HEK293T (cell line): ENCODE results near the gene OR51E1.

Experiments used
- CTCF ChIA-PET: fragments of 350-600 bp; formaldehyde crosslinking; extraction: SDS; loops from one replicate; lab custom pipeline; 2021; ENCODE audit warnings: antibody characterized with exemption, inconsistent platforms; lab: Yijun Ruan, JAX
- POLR2A ChIA-PET: fragments of 350-600 bp; formaldehyde crosslinking; extraction: SDS; loops from one replicate; lab custom pipeline; 2020; ENCODE audit warnings: antibody characterized with exemption, inconsistent platforms; lab: Yijun Ruan, JAX
- DNase-seq: peaks from one replicate; pipeline ENCODE4 v3.0.0; 2012; ENCODE audit warnings: mixed read lengths; ENCODE audit errors: extremely low spot score
- ARNT ChIP-seq: fragments of 450-650 bp; IDR thresholded peaks from 2 replicates; pipeline ENCODE4 v1.6.1; 2017; ENCODE audit warnings: mild to moderate bottlenecking
- BHLHE40 ChIP-seq: fragments of 450-650 bp; IDR thresholded peaks from 2 replicates; pipeline ENCODE4 v1.6.1; 2016; ENCODE audit warnings: mild to moderate bottlenecking, moderate library complexity, borderline replicate concordance
- CTBP1 ChIP-seq: fragments of 450-650 bp; IDR thresholded peaks from 2 replicates; pipeline ENCODE4 v1.6.1; 2016; ENCODE audit warnings: borderline replicate concordance
- ELF4 ChIP-seq: fragments of 450-650 bp; IDR thresholded peaks from 2 replicates; pipeline ENCODE4 v1.6.1; 2017; ENCODE audit warnings: antibody characterized with exemption
- FOXA1 ChIP-seq: fragments of 450-650 bp; IDR thresholded peaks from 2 replicates; pipeline ENCODE4 v1.6.1; 2016; ENCODE audit warnings: mild to moderate bottlenecking
- FOXK2 ChIP-seq: fragments of 450-650 bp; IDR thresholded peaks from 2 replicates; pipeline ENCODE4 v1.6.1; 2016; ENCODE audit warnings: mild to moderate bottlenecking
- FOXM1 ChIP-seq: fragments of 450-650 bp; IDR thresholded peaks from 2 replicates; pipeline ENCODE4 v1.6.1; 2017; ENCODE audit warnings: mild to moderate bottlenecking, borderline replicate concordance
- HDGF ChIP-seq: fragments of 450-650 bp; IDR thresholded peaks from 2 replicates; pipeline ENCODE4 v1.6.1; 2017; ENCODE audit warnings: antibody characterized with exemption, borderline replicate concordance
- L3MBTL2 ChIP-seq: fragments of 450-650 bp; conservative IDR thresholded peaks from 2 replicates; pipeline ENCODE4 v1.6.1; 2016; ENCODE audit warnings: mild to moderate bottlenecking
- LEF1 ChIP-seq: fragments of 450-650 bp; IDR thresholded peaks from 2 replicates; pipeline ENCODE4 v1.6.1; 2017; ENCODE audit warnings: mild to moderate bottlenecking, borderline replicate concordance
- NFRKB ChIP-seq: fragments of 450-650 bp; IDR thresholded peaks from 2 replicates; pipeline ENCODE4 v1.6.1; 2016; ENCODE audit warnings: mild to moderate bottlenecking, moderate library complexity
- SP1 ChIP-seq: fragments of 450-650 bp; IDR thresholded peaks from 2 replicates; pipeline ENCODE4 v1.6.1; 2017
- SUZ12 ChIP-seq: fragments of 450-650 bp; IDR thresholded peaks from 2 replicates; pipeline ENCODE4 v1.6.1; 2016; ENCODE audit warnings: mild to moderate bottlenecking
- TARDBP ChIP-seq: fragments of 450-650 bp; IDR thresholded peaks from 2 replicates; pipeline ENCODE4 v1.6.1; 2016
- ZNF384 ChIP-seq: fragments of 450-650 bp; IDR thresholded peaks from 2 replicates; pipeline ENCODE4 v1.6.1; 2016
- TF ChIP-seq, protein P1 (sequence below): fragments of 450-650 bp; IDR thresholded peaks from 2 replicates; pipeline ENCODE4 v1.6.1; 2016

OR51E1 gene

DNA sequence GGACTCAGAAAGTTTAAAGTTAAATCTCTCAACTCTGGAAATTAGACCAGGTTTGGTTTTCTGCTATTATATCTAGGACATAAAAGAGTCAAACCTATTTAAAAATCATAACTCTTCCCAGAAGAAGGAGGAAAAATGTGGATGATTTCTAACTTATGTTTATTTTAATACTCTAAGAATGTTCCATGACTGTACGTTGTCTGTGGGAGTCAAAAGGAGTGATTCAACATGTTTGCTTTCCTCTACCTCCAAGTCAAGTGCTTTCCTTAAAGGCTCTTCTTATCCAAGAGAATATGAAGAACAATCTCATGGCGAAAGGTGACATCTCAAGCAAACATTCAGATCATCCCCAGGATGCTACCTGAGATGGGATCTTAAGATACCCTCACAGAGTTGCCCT, 21.6 kb downstream of the OR51E1 start:
- TF ChIP-seq SUZ12 (no peak), BHLHE40 (no peak), FOXM1 (no peak), ELF4 (no peak), LEF1 (no peak), SP1 (no peak), NFRKB (no peak), ZNF384 (no peak), ARNT (no peak)
- ChIA-PET POLR2A (no interaction called here), CTCF (no interaction called here)
- no peak for DNase-seq

DNA sequence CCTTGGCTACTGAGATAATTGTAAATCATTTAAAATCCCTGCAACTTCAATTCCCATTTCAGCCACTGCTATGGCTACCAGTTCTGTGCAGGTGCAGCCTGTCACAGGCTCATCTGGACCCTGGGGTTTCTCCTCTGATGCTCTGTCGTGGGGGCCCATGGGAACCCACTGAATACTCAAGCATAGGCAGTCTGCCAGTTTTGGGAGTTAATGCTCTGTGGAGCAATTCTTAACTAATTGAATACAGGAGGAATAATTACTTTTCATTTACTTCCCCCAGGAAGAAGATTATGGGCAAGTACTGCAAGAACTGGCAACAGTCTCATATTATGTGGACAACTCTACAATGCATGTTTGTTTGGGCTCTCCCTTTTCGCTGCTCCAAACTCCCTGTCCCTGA, 28.0 kb downstream of the OR51E1 start:
- no peak for DNase-seq
- CTCF ChIA-PET: no interaction called here
- POLR2A ChIA-PET: no interaction called here
- no peak for TF ChIP-seq SP1
- TF ChIP-seq TARDBP: no peak
- no peak for TF ChIP-seq ARNT
- TF ChIP-seq SUZ12: no peak
- TF ChIP-seq NFRKB: no peak
- TF ChIP-seq ZNF384: no peak
- no peak for TF ChIP-seq BHLHE40
- TF ChIP-seq L3MBTL2: no peak
- TF ChIP-seq LEF1: no peak
- no peak for TF ChIP-seq HDGF
- TF ChIP-seq, protein P1, sequence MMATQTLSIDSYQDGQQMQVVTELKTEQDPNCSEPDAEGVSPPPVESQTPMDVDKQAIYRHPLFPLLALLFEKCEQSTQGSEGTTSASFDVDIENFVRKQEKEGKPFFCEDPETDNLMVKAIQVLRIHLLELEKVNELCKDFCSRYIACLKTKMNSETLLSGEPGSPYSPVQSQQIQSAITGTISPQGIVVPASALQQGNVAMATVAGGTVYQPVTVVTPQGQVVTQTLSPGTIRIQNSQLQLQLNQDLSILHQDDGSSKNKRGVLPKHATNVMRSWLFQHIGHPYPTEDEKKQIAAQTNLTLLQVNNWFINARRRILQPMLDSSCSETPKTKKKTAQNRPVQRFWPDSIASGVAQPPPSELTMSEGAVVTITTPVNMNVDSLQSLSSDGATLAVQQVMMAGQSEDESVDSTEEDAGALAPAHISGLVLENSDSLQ: no peak
- TF ChIP-seq FOXA1: no peak
- TF ChIP-seq FOXM1: no peak

DNA sequence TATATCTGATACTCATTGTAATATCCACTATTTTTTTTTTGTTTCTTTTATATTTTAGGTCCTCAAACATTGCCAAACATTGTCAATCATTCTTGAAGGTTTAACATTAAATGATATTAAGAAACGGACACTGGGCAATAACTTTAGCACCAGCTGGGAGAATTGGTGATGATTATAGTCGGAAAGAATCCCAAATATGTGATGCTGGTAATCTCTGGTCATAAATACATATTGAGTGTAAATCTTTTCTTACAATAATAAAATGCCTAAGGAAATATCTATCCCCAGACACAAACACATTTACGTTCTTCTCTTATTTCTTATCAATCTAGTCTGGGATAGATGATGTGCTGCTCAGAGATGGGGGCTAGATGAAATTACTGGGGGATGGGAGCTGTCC, 28.7 kb downstream of the OR51E1 start:
- ChIA-PET POLR2A (no interaction called here), CTCF (no interaction called here)
- DNase-seq: no peak
- TF ChIP-seq ZNF384: no peak
- no peak for TF ChIP-seq ARNT
- TF ChIP-seq CTBP1: no peak
- no peak for TF ChIP-seq FOXM1
- TF ChIP-seq LEF1: no peak
- TF ChIP-seq SUZ12: no peak
- no peak for TF ChIP-seq HDGF
- TF ChIP-seq FOXK2: no peak
- no peak for TF ChIP-seq FOXA1
- TF ChIP-seq BHLHE40: no peak
- TF ChIP-seq, protein P1: no peak
- TF ChIP-seq NFRKB: no peak
- no peak for TF ChIP-seq L3MBTL2
- TF ChIP-seq TARDBP: no peak
- no peak for TF ChIP-seq SP1

DNA sequence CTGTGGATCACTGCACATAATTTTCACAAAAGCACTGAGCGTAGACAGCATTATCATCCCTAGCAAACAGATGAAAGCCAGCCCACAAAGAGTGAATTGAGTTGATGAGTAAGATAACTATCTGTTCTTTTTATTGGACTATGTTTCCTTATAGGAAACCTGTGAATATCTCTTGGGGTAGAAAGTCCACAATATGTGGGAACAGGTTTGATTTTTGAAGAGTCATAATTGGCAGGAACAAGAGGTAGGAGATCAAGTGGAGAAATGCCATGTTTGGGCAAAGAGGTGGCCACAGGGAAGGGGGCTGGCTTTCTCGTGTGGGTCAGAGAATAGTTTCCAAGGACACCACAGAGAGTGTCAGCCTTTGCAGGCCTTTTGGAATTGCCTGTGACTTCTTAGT, 30.0 kb downstream of the OR51E1 start:
- CTCF ChIA-PET: no interaction called here
- TF ChIP-seq L3MBTL2 (no peak), FOXK2 (no peak), ELF4 (no peak), CTBP1 (no peak), FOXM1 (no peak), BHLHE40 (no peak), HDGF (no peak), ARNT (no peak)
- TF ChIP-seq, protein P1: no peak

DNA sequence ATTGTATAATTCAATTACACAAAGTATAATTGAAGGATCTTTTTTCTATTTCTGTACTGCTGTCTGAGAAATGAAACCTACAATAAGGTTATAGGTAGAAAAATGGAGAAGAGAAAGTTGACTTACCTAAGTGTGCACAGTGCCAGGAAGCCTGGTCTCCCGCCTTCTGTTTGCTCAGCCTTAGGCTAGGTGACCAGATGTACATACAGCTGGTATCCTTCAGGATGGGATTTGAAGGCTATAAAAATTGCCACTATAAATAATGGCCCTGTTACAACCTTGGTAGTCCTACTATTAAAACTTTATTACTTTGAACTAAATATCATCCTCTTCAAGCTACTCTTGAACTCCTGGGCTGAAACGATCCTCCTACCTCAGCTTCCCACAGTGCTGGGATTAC, 34.2 kb downstream of the OR51E1 start:
- TF ChIP-seq ZNF384 (no peak), L3MBTL2 (no peak), HDGF (no peak), FOXA1 (no peak), CTBP1 (no peak), BHLHE40 (no peak), ELF4 (no peak), NFRKB (no peak), SP1 (no peak)
- DNase-seq: no peak
- ChIA-PET CTCF (no interaction called here), POLR2A (no interaction called here)

More for the DNA sequence above, 30.0 kb downstream of the OR51E1 start:
- DNase-seq: no peak
- POLR2A ChIA-PET: no interaction called here

DNA sequence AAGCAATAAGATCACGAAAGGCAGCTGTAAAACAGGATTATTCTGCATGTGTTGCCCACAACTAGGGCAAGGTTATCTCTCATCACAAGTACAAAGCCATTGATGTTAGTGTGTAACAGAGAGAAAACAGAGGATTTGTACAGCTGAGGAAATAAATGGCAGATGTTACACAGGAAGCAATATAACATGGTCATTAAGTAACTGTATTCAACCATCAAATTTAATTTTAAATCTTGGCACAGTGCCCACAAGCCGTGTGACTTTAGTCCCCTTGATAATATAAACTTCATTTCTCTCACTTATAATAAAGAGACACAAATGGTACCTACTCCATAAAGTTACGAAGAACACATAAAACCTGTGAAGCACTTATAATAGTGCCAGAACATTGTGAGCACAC, 36.6 kb downstream of the OR51E1 start:
- POLR2A ChIA-PET: no interaction called here
- DNase-seq: no peak
- TF ChIP-seq NFRKB: no peak
- no peak for TF ChIP-seq HDGF
- no peak for TF ChIP-seq TARDBP
- TF ChIP-seq SP1: no peak
- no peak for TF ChIP-seq FOXA1
- TF ChIP-seq FOXM1: no peak
- TF ChIP-seq ELF4: no peak
- CTCF ChIA-PET: no interaction called here
